CD4-positive, alpha-beta memory T cell (primary cell): ENCODE measurements around the gene LPXN. TPM values are rescaled to one million over a fixed set of nuclear protein-coding genes. Genes with fewer than 3 reads are reported as not detected.

Experiments used
- CTCF ChIA-PET: fragments of 350-600 bp; sonication (Branson Sonifier 250); formaldehyde crosslinking; loops from one replicate; lab custom pipeline; 2021; ENCODE audit warnings: inconsistent platforms; ENCODE audit not compliant: partially characterized antibody; lab: Charles Lee
- POLR2A ChIA-PET: fragments of 350-600 bp; sonication (Branson Sonifier 250); formaldehyde crosslinking; loops from one replicate; lab custom pipeline; 2021; ENCODE audit not compliant: partially characterized antibody; lab: Charles Lee
- DNase-seq, 5 donors: peaks; one replicate each; pipeline versions ENCODE4 v3.0.0 to v3.0.0-alpha.2; 2020 to 2022; ENCODE audit warnings: mixed read lengths in 1 of 5
- H3K27ac ChIP-seq: one replicate; pipeline ENCODE4 v1.7.0; 2013; ENCODE audit warnings: low read depth, low read length
- H3K27me3 ChIP-seq: 2 replicates; pipeline ENCODE4 v1.7.0; 2013; ENCODE audit warnings: mild to moderate bottlenecking, low read length, moderate library complexity; ENCODE audit not compliant: insufficient read depth
- H3K36me3 ChIP-seq: 2 replicates; pipeline ENCODE4 v1.7.0; 2013; ENCODE audit warnings: mild to moderate bottlenecking, low read length, moderate library complexity; ENCODE audit not compliant: insufficient read depth
- H3K4me1 ChIP-seq: 2 replicates; pipeline ENCODE4 v1.7.0; 2013; ENCODE audit warnings: mild to moderate bottlenecking, low read length, moderate library complexity; ENCODE audit not compliant: insufficient read depth
- H3K4me3 ChIP-seq, 2 donors: one replicate each; pipeline ENCODE4 v1.7.0; 2013; ENCODE audit warnings: low read length in 2 of 2, mild to moderate bottlenecking in 1 of 2
- H3K9me3 ChIP-seq, 2 donors: one replicate each; pipeline ENCODE4 v1.7.0; 2013; ENCODE audit warnings: low read length in 2 of 2, control low read depth in 1 of 2; ENCODE audit not compliant: control insufficient read depth in 1 of 2
- H3K27ac Mint-ChIP-seq, 7 donors: one replicate each; pipeline ENCODE4 v1.8.0; 2020 to 2021; ENCODE audit warnings: mixed read lengths in 7 of 7, mild to moderate bottlenecking in 6 of 7, inconsistent platforms in 3 of 7, moderate library complexity in 3 of 7
- H3K27me3 Mint-ChIP-seq, 2 donors: one replicate each; pipeline ENCODE4 v1.8.0; 2020 to 2021; ENCODE audit warnings: mixed read lengths in 2 of 2
- H3K36me3 Mint-ChIP-seq, 2 donors: one replicate each; pipeline ENCODE4 v1.8.0; 2020 to 2021; ENCODE audit warnings: mixed read lengths in 2 of 2, inconsistent platforms in 1 of 2, mild to moderate bottlenecking in 1 of 2
- H3K4me1 Mint-ChIP-seq, 4 donors: one replicate each; pipeline ENCODE4 v1.8.0; 2020 to 2021; ENCODE audit warnings: mixed read lengths in 4 of 4, mild to moderate bottlenecking in 1 of 4
- H3K4me3 Mint-ChIP-seq, 8 donors: one replicate each; pipeline ENCODE4 v1.8.0; 2020 to 2021; ENCODE audit warnings: mixed read lengths in 8 of 8, mild to moderate bottlenecking in 7 of 8, moderate library complexity in 6 of 8, inconsistent platforms in 3 of 8
- H3K9me3 Mint-ChIP-seq, 8 donors: one replicate each; pipeline ENCODE4 v1.8.0; 2020 to 2021; ENCODE audit warnings: mixed read lengths in 8 of 8, mild to moderate bottlenecking in 5 of 8, inconsistent platforms in 3 of 8, moderate library complexity in 1 of 8
- intact Hi-C: fragments of 100-400 bp; cut with micrococcal nuclease; formaldehyde crosslinking; loops from one replicate; pipeline ENCODE4 v1.15.1; 2023
- polyA plus RNA-seq, 2 donors: library from polyadenylated mRNA; unstranded; fragments of 300-500 nt; fragmentation: Illumina TruSeq; gene quantifications; one replicate each; pipeline ENCODE4 v1.2.3, GENCODE V29; 2021
- total RNA-seq, 2 experiments: library from RNA; stranded (reverse); gene quantifications; one replicate each; pipeline ENCODE4 v1.2.3, GENCODE V29; 2021

The LPXN gene
- total and polyA plus RNA-seq, 4 experiments from 2014 or later: 138 to 281 (median 199) TPM

DNA sequence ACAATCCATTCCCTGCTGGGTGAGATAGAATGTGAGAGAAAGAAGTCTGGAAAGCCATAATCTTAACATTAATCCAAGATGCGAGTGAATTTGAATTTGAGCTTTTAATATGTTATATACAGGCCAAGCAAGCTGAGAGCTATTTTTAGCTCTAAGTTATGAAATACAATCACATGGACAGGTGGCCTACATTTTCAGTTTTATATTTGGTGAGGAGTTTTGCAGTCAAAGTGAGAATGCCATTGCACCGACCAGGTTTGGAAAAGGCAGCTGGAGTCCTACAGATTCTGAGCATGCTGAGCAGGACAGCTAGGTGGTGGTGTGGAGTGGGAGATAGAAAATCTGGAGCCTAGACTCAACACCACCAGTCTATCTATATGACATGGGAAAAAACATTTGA lies 79.8 kb downstream of the LPXN start:
- H3K27ac Mint-ChIP-seq: peak overlapping the region in 4 of 7 donors; percentile 5 to 64 (median 17)
- H3K27me3 ChIP-seq: no peaks in the 10 kb centered on the region
- H3K4me3 Mint-ChIP-seq: no peak overlapping the region
- H3K9me3 ChIP-seq: no peaks in the 10 kb centered on the region
- H3K4me3 ChIP-seq: no peak overlapping the region
- H3K27me3 Mint-ChIP-seq: no peaks in the 10 kb centered on the region
- ChIA-PET CTCF (interaction anchor here (0.7 kb wide), 1 partner anchor 197 kb away, joined by 3 read pairs; no protein-coding TSS in a partner anchor), POLR2A (no interaction called here)
- no peaks in the 10 kb centered on the region for H3K9me3 Mint-ChIP-seq
- no peak for DNase-seq
- H3K36me3 Mint-ChIP-seq: no peaks in the 10 kb centered on the region
- no peak overlapping the region for H3K27ac ChIP-seq
- H3K36me3 ChIP-seq: no peaks in the 10 kb centered on the region
- no peaks in the 10 kb centered on the region for H3K4me1 ChIP-seq
- intact Hi-C loops: no loop called here
- H3K4me1 Mint-ChIP-seq: peaks cover 7 to 16% (median 11%) of the 10 kb centered on the region in 4 donors

DNA sequence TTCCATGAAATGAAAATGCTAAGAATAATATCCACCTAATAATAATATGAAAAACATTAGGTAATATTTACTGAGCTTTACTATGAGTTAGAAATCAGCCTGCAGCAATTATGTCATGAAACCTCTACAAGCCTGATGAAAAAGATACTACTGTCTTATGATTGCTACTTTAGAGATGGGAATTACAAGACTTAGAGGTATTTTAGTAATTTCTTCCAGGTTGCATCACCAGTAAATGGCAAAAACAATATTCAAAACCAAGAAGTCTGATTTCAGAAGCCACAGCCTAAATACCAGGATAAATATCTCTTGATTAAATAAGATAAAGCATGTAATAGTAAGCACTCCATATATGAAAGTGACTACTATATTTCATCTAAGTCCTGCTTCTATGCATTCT lies 81.6 kb downstream of the LPXN start:
- Histone ChIP-seq H3K27ac (no peak overlapping the region), H3K9me3 (no peaks in the 10 kb centered on the region), H3K36me3 (no peaks in the 10 kb centered on the region), H3K4me3 (no peak overlapping the region), H3K27me3 (no peaks in the 10 kb centered on the region), H3K4me1 (no peaks in the 10 kb centered on the region)
- H3K4me3 Mint-ChIP-seq: no peak overlapping the region
- no peak for DNase-seq
- H3K4me1 Mint-ChIP-seq: peaks cover 7 to 16% (median 10%) of the 10 kb centered on the region in 4 donors
- no peaks in the 10 kb centered on the region for H3K9me3 Mint-ChIP-seq
- H3K36me3 Mint-ChIP-seq: no peaks in the 10 kb centered on the region
- ChIA-PET POLR2A (no interaction called here), CTCF (no interaction called here)
- no peaks in the 10 kb centered on the region for H3K27me3 Mint-ChIP-seq
- intact Hi-C loops: no loop called here
- no peak overlapping the region for H3K27ac Mint-ChIP-seq

- DNase-seq: no peak
- H3K4me1 Mint-ChIP-seq: peaks cover 4 to 12% (median 7%) of the 10 kb centered on the region in 4 donors
- H3K9me3 ChIP-seq: no peaks in the 10 kb centered on the region
- intact Hi-C loops: no loop called here
- POLR2A ChIA-PET: no interaction called here
- H3K36me3 ChIP-seq: no peaks in the 10 kb centered on the region
- H3K27me3 ChIP-seq: no peaks in the 10 kb centered on the region
- H3K27ac Mint-ChIP-seq: no peak overlapping the region
- no peak overlapping the region for H3K4me3 ChIP-seq
- H3K27ac ChIP-seq: no peak overlapping the region
- H3K36me3 Mint-ChIP-seq: no peaks in the 10 kb centered on the region
- CTCF ChIA-PET: no interaction called here
- H3K9me3 Mint-ChIP-seq: no peaks in the 10 kb centered on the region
- H3K4me3 Mint-ChIP-seq: no peak overlapping the region
- no peaks in the 10 kb centered on the region for H3K27me3 Mint-ChIP-seq
- H3K4me1 ChIP-seq: no peaks in the 10 kb centered on the region
Measured at GRCh38 chr11:58493676-58494075, 82.0 kb downstream of the LPXN start.

DNA sequence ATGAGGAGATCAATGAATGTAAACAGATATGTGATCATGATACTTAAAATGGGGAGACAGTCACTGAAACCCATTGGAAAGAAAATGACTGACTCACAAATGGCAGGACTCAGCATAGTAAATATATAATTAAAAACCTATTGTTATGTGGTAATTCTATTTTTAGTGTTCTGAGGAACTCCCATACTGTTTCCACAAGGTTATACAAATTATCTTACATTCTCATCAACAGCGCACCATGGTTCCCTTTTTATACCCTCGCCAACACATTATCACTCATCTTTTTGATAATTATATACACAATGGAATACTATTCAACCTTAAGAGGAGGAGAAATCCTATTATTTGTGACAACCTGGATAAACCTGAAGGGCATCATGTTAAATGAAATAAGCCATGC lies 84.8 kb downstream of the LPXN start:
- Histone ChIP-seq H3K27ac (no peak overlapping the region), H3K4me1 (no peaks in the 10 kb centered on the region), H3K9me3 (no peaks in the 10 kb centered on the region), H3K27me3 (no peaks in the 10 kb centered on the region), H3K4me3 (no peak overlapping the region), H3K36me3 (no peaks in the 10 kb centered on the region)
- POLR2A ChIA-PET: no interaction called here
- Mint-ChIP-seq H3K4me1 (no peaks in the 10 kb centered on the region), H3K27ac (no peak overlapping the region), H3K36me3 (no peaks in the 10 kb centered on the region), H3K27me3 (no peaks in the 10 kb centered on the region), H3K9me3 (no peaks in the 10 kb centered on the region), H3K4me3 (no peak overlapping the region)
- intact Hi-C loops: no loop called here
- CTCF ChIA-PET: no interaction called here
- DNase-seq: no peak

GRCh38 chr11:58487170-58487569 lies 88.5 kb downstream of the LPXN start:
- Mint-ChIP-seq H3K4me1 (no peaks in the 10 kb centered on the region), H3K27me3 (peaks cover 0 to 5% of the 10 kb centered on the region in 2 donors), H3K9me3 (no peaks in the 10 kb centered on the region), H3K4me3 (no peak overlapping the region), H3K27ac (no peak overlapping the region), H3K36me3 (no peaks in the 10 kb centered on the region)
- Histone ChIP-seq H3K27me3 (no peaks in the 10 kb centered on the region), H3K4me1 (no peaks in the 10 kb centered on the region), H3K4me3 (no peak overlapping the region), H3K9me3 (no peaks in the 10 kb centered on the region), H3K27ac (no peak overlapping the region), H3K36me3 (no peaks in the 10 kb centered on the region)
- DNase-seq: no peak
- CTCF ChIA-PET: no interaction called here
- intact Hi-C loops: no loop called here
- POLR2A ChIA-PET: no interaction called here

GRCh38 chr11:58485961-58486360 lies 89.7 kb downstream of the LPXN start:
- Histone ChIP-seq H3K4me1 (no peaks in the 10 kb centered on the region), H3K9me3 (no peaks in the 10 kb centered on the region), H3K27ac (no peak overlapping the region), H3K36me3 (no peaks in the 10 kb centered on the region), H3K27me3 (no peaks in the 10 kb centered on the region), H3K4me3 (no peak overlapping the region)
- POLR2A ChIA-PET: no interaction called here
- Mint-ChIP-seq H3K4me3 (no peak overlapping the region), H3K9me3 (no peaks in the 10 kb centered on the region), H3K27ac (no peak overlapping the region), H3K4me1 (no peaks in the 10 kb centered on the region), H3K27me3 (peaks cover 0 to 5% of the 10 kb centered on the region in 2 donors), H3K36me3 (no peaks in the 10 kb centered on the region)
- DNase-seq: no peak
- intact Hi-C loops: no loop called here
- CTCF ChIA-PET: no interaction called here

Other genes with a start within 250 kb of the LPXN start
- not detected for gene OR5B17, start 216.8 kb downstream of the LPXN start, total RNA-seq
- not detected for gene OR5B17, start 216.8 kb downstream of the LPXN start, polyA plus RNA-seq
- gene OR5B3, start 169.0 kb downstream of the LPXN start, total RNA-seq: not detected
- gene OR5B3, start 169.0 kb downstream of the LPXN start, polyA plus RNA-seq: not detected
- gene OR5B2, start 147.7 kb downstream of the LPXN start, total RNA-seq: under 1 TPM in 1 of 2 experiments, not detected in 1; 0.29 TPM
- gene OR5B2, start 147.7 kb downstream of the LPXN start, polyA plus RNA-seq: not detected
- gene OR5B12, start 133.6 kb downstream of the LPXN start, total RNA-seq: not detected
- gene OR5B12, start 133.6 kb downstream of the LPXN start, polyA plus RNA-seq: not detected
- under 1 TPM; 0.61 to 0.99 TPM for gene OR5B21, start 67.8 kb downstream of the LPXN start, total RNA-seq
- gene OR5B21, start 67.8 kb downstream of the LPXN start, polyA plus RNA-seq: not detected
- 10 to 100 TPM; 38.0 to 38.4 TPM for gene ZFP91, start 3.2 kb upstream of the LPXN start, total RNA-seq
- gene ZFP91, start 3.2 kb upstream of the LPXN start, polyA plus RNA-seq: 1 to 10 TPM; 3.8 to 7.3 TPM
- gene CNTF, start 46.8 kb upstream of the LPXN start, total RNA-seq: 1 to 10 TPM; 2.6 to 2.9 TPM
- under 1 TPM in 1 of 2 donors, not detected in 1; 0.10 TPM for gene CNTF, start 46.8 kb upstream of the LPXN start, polyA plus RNA-seq
- gene GLYAT, start 156.1 kb upstream of the LPXN start, total RNA-seq: not detected
- gene GLYAT, start 156.1 kb upstream of the LPXN start, polyA plus RNA-seq: not detected